Measurements from ENCODE around the gene TAF11.
"Not testable (repeated sequence)": the region's sequence is repeated elsewhere in the genome, so short reads cannot be mapped to it uniquely, and the experiment has no call there.

The TAF11 gene

GRCh38 chr6:34906826-34907225 is 19.0 kb upstream of the TAF11 start:
- H3K4me1 ChIP-seq (ENCODE audit: control insufficient read depth in 2 of 2, insufficient read depth in 2 of 2, low read length in 2 of 2), result no peaks in the 10 kb centered on the region
- no peak overlapping the region for H3K9ac ChIP-seq (ENCODE audit: low read depth in 1 of 2, low read length in 2 of 2)
- H3K36me3 ChIP-seq (ENCODE audit: control insufficient read depth in 2 of 2, insufficient read depth in 2 of 2, low read length in 2 of 2), result no peaks in the 10 kb centered on the region
- H3K4me3 ChIP-seq (ENCODE audit: low read length in 2 of 2), result no peak overlapping the region
- H3K27me3 ChIP-seq (ENCODE audit: control insufficient read depth in 2 of 2, insufficient read depth in 2 of 2, low read length in 2 of 2), result no peaks in the 10 kb centered on the region
- H3K9me3 ChIP-seq (ENCODE audit: control insufficient read depth in 2 of 2, low read length in 2 of 2), result no peaks in the 10 kb centered on the region
- no peak overlapping the region for H3K27ac ChIP-seq (ENCODE audit: low read depth in 2 of 2, low read length in 2 of 2)

- no peaks in the 10 kb centered on the region for H3K4me1 ChIP-seq (ENCODE audit: control insufficient read depth in 2 of 2, insufficient read depth in 2 of 2, low read length in 2 of 2)
- no peak overlapping the region for H3K4me3 ChIP-seq (ENCODE audit: low read length in 2 of 2)
- no peaks in the 10 kb centered on the region for H3K9me3 ChIP-seq (ENCODE audit: control insufficient read depth in 2 of 2, low read length in 2 of 2)
- no peaks in the 10 kb centered on the region for H3K27me3 ChIP-seq (ENCODE audit: control insufficient read depth in 2 of 2, insufficient read depth in 2 of 2, low read length in 2 of 2)
- no peaks in the 10 kb centered on the region for H3K36me3 ChIP-seq (ENCODE audit: control insufficient read depth in 2 of 2, insufficient read depth in 2 of 2, low read length in 2 of 2)
- no peak overlapping the region for H3K9ac ChIP-seq (ENCODE audit: low read depth in 1 of 2, low read length in 2 of 2)
- no peak overlapping the region for H3K27ac ChIP-seq (ENCODE audit: low read depth in 2 of 2, low read length in 2 of 2)
Observed at GRCh38 chr6:34904990-34905613, 17.3 kb upstream of the TAF11 start.

- no peak overlapping the region for H3K4me3 ChIP-seq (ENCODE audit: low read length in 2 of 2)
- no peaks in the 10 kb centered on the region for H3K36me3 ChIP-seq (ENCODE audit: control insufficient read depth in 2 of 2, insufficient read depth in 2 of 2, low read length in 2 of 2)
- H3K27ac ChIP-seq (ENCODE audit: low read depth in 2 of 2, low read length in 2 of 2), result no peak overlapping the region
- no peak overlapping the region for H3K9ac ChIP-seq (ENCODE audit: low read depth in 1 of 2, low read length in 2 of 2)
- H3K9me3 ChIP-seq (ENCODE audit: control insufficient read depth in 2 of 2, low read length in 2 of 2), result no peaks in the 10 kb centered on the region
- H3K4me1 ChIP-seq (ENCODE audit: control insufficient read depth in 2 of 2, insufficient read depth in 2 of 2, low read length in 2 of 2), result no peaks in the 10 kb centered on the region
- no peaks in the 10 kb centered on the region for H3K27me3 ChIP-seq (ENCODE audit: control insufficient read depth in 2 of 2, insufficient read depth in 2 of 2, low read length in 2 of 2)
Observed at GRCh38 chr6:34901930-34902329, 14.1 kb upstream of the TAF11 start.

GRCh38 chr6:34900321-34901031 is 12.6 kb upstream of the TAF11 start:
- no peak overlapping the region for H3K27ac ChIP-seq (ENCODE audit: low read depth in 2 of 2, low read length in 2 of 2)
- no peaks in the 10 kb centered on the region for H3K4me1 ChIP-seq (ENCODE audit: control insufficient read depth in 2 of 2, insufficient read depth in 2 of 2, low read length in 2 of 2)
- no peak overlapping the region for H3K9ac ChIP-seq (ENCODE audit: low read depth in 1 of 2, low read length in 2 of 2)
- no peak overlapping the region for H3K4me3 ChIP-seq (ENCODE audit: low read length in 2 of 2)
- H3K9me3 ChIP-seq (ENCODE audit: control insufficient read depth in 2 of 2, low read length in 2 of 2), result no peaks in the 10 kb centered on the region
- H3K27me3 ChIP-seq (ENCODE audit: control insufficient read depth in 2 of 2, insufficient read depth in 2 of 2, low read length in 2 of 2), result no peaks in the 10 kb centered on the region
- no peaks in the 10 kb centered on the region for H3K36me3 ChIP-seq (ENCODE audit: control insufficient read depth in 2 of 2, insufficient read depth in 2 of 2, low read length in 2 of 2)

GRCh38 chr6:34899748-34900147 is 11.9 kb upstream of the TAF11 start:
- not testable (repeated sequence) for H3K27me3 ChIP-seq (ENCODE audit: control insufficient read depth in 2 of 2, insufficient read depth in 2 of 2, low read length in 2 of 2); H3K9me3 ChIP-seq (ENCODE audit: control insufficient read depth in 2 of 2, low read length in 2 of 2); H3K4me1 ChIP-seq (ENCODE audit: control insufficient read depth in 2 of 2, insufficient read depth in 2 of 2, low read length in 2 of 2); H3K9ac ChIP-seq (ENCODE audit: low read depth in 1 of 2, low read length in 2 of 2); H3K36me3 ChIP-seq (ENCODE audit: control insufficient read depth in 2 of 2, insufficient read depth in 2 of 2, low read length in 2 of 2); H3K27ac ChIP-seq (ENCODE audit: low read depth in 2 of 2, low read length in 2 of 2); H3K4me3 ChIP-seq (ENCODE audit: low read length in 2 of 2)

- H3K9ac ChIP-seq (ENCODE audit: low read depth in 1 of 2, low read length in 2 of 2), result no peak overlapping the region
- H3K27me3 ChIP-seq (ENCODE audit: control insufficient read depth in 2 of 2, insufficient read depth in 2 of 2, low read length in 2 of 2), result no peaks in the 10 kb centered on the region
- H3K4me3 ChIP-seq (ENCODE audit: low read length in 2 of 2), result no peak overlapping the region
- no peaks in the 10 kb centered on the region for H3K4me1 ChIP-seq (ENCODE audit: control insufficient read depth in 2 of 2, insufficient read depth in 2 of 2, low read length in 2 of 2)
- no peaks in the 10 kb centered on the region for H3K36me3 ChIP-seq (ENCODE audit: control insufficient read depth in 2 of 2, insufficient read depth in 2 of 2, low read length in 2 of 2)
- H3K27ac ChIP-seq (ENCODE audit: low read depth in 2 of 2, low read length in 2 of 2), result no peak overlapping the region
- no peaks in the 10 kb centered on the region for H3K9me3 ChIP-seq (ENCODE audit: control insufficient read depth in 2 of 2, low read length in 2 of 2)
Observed at GRCh38 chr6:34897716-34898115, 9.9 kb upstream of the TAF11 start.

- H3K9ac ChIP-seq (ENCODE audit: low read depth in 1 of 2, low read length in 2 of 2), result no peak overlapping the region
- no peak overlapping the region for H3K27ac ChIP-seq (ENCODE audit: low read depth in 2 of 2, low read length in 2 of 2)
- H3K27me3 ChIP-seq (ENCODE audit: control insufficient read depth in 2 of 2, insufficient read depth in 2 of 2, low read length in 2 of 2), result no peaks in the 10 kb centered on the region
- H3K4me1 ChIP-seq (ENCODE audit: control insufficient read depth in 2 of 2, insufficient read depth in 2 of 2, low read length in 2 of 2), result no peaks in the 10 kb centered on the region
- H3K9me3 ChIP-seq (ENCODE audit: control insufficient read depth in 2 of 2, low read length in 2 of 2), result no peaks in the 10 kb centered on the region
- H3K4me3 ChIP-seq (ENCODE audit: low read length in 2 of 2), result no peak overlapping the region
- no peaks in the 10 kb centered on the region for H3K36me3 ChIP-seq (ENCODE audit: control insufficient read depth in 2 of 2, insufficient read depth in 2 of 2, low read length in 2 of 2)
Observed at GRCh38 chr6:34897130-34897529, 9.3 kb upstream of the TAF11 start.

- Histone ChIP-seq H3K4me1 (ENCODE audit: control insufficient read depth in 2 of 2, insufficient read depth in 2 of 2, low read length in 2 of 2) (peaks cover 3 to 11% of the 10 kb centered on the region in 2 donors), H3K9me3 (ENCODE audit: control insufficient read depth in 2 of 2, low read length in 2 of 2) (no peaks in the 10 kb centered on the region), H3K27ac (ENCODE audit: low read depth in 2 of 2, low read length in 2 of 2) (no peak overlapping the region), H3K9ac (ENCODE audit: low read depth in 1 of 2, low read length in 2 of 2) (no peak overlapping the region), H3K4me3 (ENCODE audit: low read length in 2 of 2) (no peak overlapping the region), H3K36me3 (ENCODE audit: control insufficient read depth in 2 of 2, insufficient read depth in 2 of 2, low read length in 2 of 2) (no peaks in the 10 kb centered on the region), H3K27me3 (ENCODE audit: control insufficient read depth in 2 of 2, insufficient read depth in 2 of 2, low read length in 2 of 2) (no peaks in the 10 kb centered on the region)
Observed at GRCh38 chr6:34894693-34895092, 6.9 kb upstream of the TAF11 start.

GRCh38 chr6:34891296-34891695 is 3.5 kb upstream of the TAF11 start:
- Histone ChIP-seq H3K9me3 (ENCODE audit: control insufficient read depth in 2 of 2, low read length in 2 of 2) (no peaks in the 10 kb centered on the region), H3K4me1 (ENCODE audit: control insufficient read depth in 2 of 2, insufficient read depth in 2 of 2, low read length in 2 of 2) (peaks cover 6 to 19% of the 10 kb centered on the region in 2 donors), H3K9ac (ENCODE audit: low read depth in 1 of 2, low read length in 2 of 2) (no peak overlapping the region), H3K27me3 (ENCODE audit: control insufficient read depth in 2 of 2, insufficient read depth in 2 of 2, low read length in 2 of 2) (no peaks in the 10 kb centered on the region), H3K27ac (ENCODE audit: low read depth in 2 of 2, low read length in 2 of 2) (no peak overlapping the region), H3K4me3 (ENCODE audit: low read length in 2 of 2) (peak overlapping the region in 1 of 2 donors; percentile 4), H3K36me3 (ENCODE audit: control insufficient read depth in 2 of 2, insufficient read depth in 2 of 2, low read length in 2 of 2) (no peaks in the 10 kb centered on the region)

GRCh38 chr6:34890533-34890925 is 2.7 kb upstream of the TAF11 start:
- peak overlapping the region; percentile 90 to 99 for H3K4me3 ChIP-seq (ENCODE audit: low read length in 2 of 2)
- peak overlapping the region; percentile 32 to 88 for H3K9ac ChIP-seq (ENCODE audit: low read depth in 1 of 2, low read length in 2 of 2)
- H3K27ac ChIP-seq (ENCODE audit: low read depth in 2 of 2, low read length in 2 of 2), result peak overlapping the region in 1 of 2 donors; percentile 38
- H3K27me3 ChIP-seq (ENCODE audit: control insufficient read depth in 2 of 2, insufficient read depth in 2 of 2, low read length in 2 of 2), result no peaks in the 10 kb centered on the region
- no peaks in the 10 kb centered on the region for H3K36me3 ChIP-seq (ENCODE audit: control insufficient read depth in 2 of 2, insufficient read depth in 2 of 2, low read length in 2 of 2)
- peaks cover 6 to 19% of the 10 kb centered on the region in 2 donors for H3K4me1 ChIP-seq (ENCODE audit: control insufficient read depth in 2 of 2, insufficient read depth in 2 of 2, low read length in 2 of 2)
- no peaks in the 10 kb centered on the region for H3K9me3 ChIP-seq (ENCODE audit: control insufficient read depth in 2 of 2, low read length in 2 of 2)
